NCI-H345 (cell line): Measurements from ENCODE around the gene ATP5MG.
"Not testable (repeated sequence)": the region's sequence is repeated elsewhere in the genome, so short reads cannot be mapped to it uniquely, and the experiment has no call there.

Source experiments
- DNase-seq: peaks from one replicate; lab custom pipeline; 2025; lab: John Stamatoyannopoulos, UW

ATP5MG gene, protein sequence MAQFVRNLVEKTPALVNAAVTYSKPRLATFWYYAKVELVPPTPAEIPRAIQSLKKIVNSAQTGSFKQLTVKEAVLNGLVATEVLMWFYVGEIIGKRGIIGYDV

DNA sequence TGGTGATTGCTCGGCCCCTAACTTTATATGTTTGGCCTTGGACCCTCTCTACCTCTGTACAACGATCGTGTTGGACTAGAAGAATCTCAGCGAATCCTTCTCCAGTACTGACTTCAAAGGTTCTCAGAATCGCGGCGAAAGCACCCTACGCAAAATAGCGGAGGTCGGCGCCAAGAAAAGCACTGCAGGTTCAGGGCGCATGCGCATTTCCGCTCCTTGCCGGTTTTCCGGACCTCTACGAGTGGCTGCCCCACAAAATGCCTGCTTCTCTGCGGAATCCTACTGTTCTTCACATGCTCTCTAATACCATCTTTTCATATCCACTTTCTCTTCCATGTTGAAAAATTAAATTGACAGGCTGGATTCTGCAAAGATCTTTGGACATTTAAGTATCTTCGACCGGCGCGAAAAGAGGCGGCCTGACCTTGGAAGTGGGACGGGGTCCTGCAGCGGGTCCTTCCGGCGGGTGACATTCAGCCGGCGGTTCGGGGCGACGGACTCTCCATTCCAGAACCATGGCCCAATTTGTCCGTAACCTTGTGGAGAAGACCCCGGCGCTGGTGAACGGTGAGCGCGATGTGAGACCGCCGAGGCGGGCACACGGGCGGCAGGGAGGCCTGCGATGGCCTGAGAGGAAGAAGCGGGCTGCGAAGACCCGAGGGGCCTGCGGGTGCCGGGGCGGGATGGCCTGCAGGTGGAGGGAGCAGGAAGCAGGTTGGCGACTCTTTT lies at the start of gene ATP5MG:
Gene ATP5MG (plus strand): TSS at position 456 of the 729 bp plus-strand sequence. CDS start 60 bp downstream, at position 516.
- peak; percentile 88 for DNase-seq

DNA sequence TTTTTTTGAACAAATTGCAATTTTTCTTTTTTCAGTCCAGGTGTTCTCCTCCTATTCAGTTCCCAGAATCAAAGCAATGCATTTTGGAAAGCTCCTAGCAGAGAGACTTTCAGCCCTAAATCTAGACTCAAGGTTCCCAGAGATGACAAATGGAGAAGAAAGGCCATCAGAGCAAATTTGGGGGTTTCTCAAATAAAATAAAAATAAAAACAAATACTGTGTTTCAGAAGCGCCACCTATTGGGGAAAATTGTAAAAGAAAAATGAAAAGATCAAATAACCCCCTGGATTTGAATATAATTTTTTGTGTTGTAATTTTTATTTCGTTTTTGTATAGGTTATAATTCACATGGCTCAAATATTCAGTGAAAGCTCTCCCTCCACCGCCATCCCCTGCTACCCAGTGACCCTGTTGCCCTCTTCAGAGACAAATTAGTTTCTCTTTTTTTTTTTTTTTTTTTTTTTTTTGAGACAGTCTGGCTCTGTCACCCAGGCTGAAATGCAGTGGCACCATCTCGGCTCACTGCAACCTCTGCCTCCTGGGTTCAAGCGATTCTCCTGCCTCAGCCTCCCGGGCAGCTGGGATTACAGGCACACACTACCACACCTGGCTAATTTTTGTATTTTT lies 48.2 kb upstream of the ATP5MG start:
- DNase-seq = peak; percentile 28

DNA sequence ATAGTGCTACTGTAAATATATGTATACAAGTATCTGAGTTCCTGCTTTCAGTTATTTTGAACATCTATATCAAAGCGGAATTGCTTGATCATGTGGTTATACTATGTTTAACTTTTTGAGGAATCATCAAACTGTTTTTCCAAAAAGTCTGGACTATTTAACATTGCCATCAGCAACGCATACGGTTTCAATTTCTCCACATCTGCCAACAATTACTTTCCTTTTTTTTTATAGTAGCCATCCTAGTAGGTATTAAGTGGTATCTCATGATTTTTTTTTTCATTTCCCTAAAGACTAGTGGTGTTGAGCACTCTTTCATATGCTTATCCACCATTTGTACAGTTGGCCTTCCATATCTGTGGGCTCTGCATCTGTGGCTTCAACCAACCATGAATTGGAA lies 43.3 kb upstream of the ATP5MG start:
- DNase-seq = peak; percentile 1

DNA sequence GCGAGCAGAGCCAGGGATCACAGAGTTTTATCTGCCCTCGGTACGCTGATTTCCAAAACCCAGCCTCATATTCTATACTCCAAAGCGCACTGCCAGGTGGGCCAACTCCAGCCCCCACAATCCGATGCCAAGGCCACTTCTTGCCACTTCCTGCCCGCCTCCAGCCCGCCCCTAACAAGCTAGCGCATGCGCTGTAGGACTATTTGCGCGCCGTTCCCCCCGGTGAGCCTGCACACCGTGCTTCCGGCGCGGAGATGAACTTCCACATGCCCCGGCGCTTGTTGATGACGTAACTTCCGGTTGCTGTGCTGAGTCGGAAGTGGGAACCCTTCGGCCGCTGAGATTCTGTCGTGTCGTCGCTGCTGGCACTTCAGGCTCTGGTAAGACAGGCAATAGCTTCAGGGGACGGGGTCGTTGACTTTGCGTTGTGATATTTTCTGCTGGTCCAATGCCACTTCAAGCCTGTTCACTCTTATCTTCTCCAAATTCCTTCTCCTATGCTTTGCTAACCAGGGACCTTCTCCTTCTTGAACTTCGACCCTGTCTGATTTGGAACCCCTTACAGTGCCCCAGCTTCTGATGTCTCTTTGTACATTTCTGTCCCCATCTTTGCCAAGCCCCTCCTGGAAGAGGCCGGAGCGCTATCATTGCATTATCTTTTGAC lies 42.0 kb upstream of the ATP5MG start, which contains the start of gene UBE4A:
Gene UBE4A (plus strand): TSS at position 306 of the 664 bp plus-strand sequence. CDS start 5,481 bp downstream, outside the sequence.
- peak; percentile 99 for DNase-seq

DNA sequence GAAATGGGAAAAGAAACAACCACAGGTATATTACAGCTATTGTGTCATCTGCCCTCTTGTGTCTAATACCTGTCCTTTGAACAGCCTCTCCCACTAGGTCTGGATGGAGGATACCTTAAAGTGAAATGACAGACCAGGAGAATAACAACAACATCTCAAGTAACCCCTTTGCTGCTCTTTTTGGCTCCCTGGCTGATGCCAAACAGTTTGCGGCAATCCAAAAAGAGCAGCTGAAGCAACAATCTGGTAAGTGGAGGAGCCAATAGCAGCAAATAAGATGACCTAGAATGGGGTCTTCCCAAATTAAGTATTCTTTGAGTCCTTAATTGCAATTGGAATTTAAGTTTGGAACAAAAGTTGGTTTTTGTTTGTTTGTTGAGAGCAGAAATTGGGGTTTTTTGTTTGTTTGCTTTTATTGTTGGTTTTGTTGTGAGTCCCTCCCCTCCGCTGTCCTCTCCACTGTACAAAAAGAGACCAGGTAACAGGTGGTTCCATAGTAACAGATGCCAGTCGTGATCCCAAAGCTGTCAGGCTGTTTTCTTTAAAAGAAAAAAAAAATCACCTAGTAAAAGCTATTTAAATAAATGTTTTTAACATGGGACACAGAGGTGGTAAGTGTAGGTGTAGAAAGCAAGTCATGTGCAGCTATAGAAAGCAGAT lies 36.3 kb upstream of the ATP5MG start:
- no peak for DNase-seq

DNA sequence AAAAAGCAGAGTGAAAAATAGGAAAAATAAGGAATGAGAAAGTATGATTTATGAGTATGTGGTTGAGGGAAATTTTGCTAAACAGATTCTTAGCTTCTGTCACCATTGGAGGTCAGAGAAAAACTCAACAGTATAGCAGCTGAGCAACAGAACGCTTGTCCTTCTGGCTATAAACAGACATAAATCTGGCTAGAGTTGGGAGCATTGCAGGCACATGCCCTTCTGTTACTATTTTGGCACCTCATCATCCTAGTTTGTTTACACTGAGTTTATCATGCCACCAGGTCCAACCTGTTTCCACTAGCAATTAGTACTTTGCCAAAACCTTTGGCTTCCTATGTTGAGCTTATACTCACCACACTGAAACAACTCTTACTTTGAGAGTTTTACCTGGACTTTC lies 35.1 kb upstream of the ATP5MG start:
- no peak for DNase-seq

DNA sequence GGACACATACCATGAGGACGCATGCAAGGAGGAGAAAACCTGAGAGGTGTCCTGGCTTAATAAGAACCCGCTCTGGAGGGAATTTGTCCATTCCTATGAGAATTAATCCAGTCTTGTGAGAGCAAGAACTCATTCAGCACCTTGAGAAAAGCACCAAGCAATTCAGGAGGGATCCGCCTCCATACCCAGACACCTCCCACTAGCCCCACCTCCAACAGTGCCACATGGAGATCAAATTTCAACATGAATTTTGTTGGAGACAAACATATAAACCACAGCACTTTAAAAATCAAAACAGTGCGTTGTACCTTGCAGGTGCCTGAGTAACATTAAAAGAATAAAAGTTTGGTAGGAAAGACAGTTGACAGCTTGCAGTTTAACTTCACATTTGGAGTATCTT lies 30.6 kb upstream of the ATP5MG start:
- DNase-seq = no peak

DNA sequence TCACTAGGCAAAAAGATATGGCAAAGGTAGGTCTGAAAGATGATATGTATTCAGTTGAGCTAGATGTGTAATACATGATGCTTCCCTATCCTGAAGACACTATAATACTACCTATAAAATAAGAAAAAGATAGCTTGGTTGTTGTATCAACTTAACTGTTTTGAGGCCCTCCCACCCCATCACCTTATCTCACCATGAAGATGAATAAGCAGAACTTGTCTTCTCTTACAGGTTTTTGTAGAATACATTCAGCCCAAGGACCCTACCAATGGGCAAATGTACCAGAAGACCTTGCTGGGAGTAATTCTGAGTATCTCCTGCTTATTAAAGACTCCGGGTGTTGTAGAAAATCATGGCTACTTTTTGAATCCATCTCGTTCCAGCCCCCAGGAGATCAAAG lies 28.1 kb upstream of the ATP5MG start:
- DNase-seq = no peak

DNA sequence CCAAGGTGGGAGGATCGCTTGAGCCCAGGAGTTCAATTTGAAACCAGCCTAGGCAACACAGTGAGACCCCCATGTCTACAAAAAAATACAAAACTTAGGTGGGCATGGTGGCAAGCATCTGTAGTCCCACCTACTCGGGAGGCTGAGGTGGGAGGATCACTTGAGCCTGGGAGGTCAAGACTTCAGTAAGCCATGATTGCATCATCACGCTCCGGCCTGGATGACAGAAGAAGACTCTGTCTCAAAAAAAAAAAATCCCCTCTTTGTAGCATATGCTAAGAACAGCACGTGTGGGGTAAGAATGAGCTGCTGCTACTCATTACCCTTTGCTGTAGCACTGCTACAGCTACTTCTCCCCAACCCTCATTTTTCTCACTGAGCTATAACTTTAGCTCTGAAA lies 27.5 kb upstream of the ATP5MG start:
- no peak for DNase-seq

DNA sequence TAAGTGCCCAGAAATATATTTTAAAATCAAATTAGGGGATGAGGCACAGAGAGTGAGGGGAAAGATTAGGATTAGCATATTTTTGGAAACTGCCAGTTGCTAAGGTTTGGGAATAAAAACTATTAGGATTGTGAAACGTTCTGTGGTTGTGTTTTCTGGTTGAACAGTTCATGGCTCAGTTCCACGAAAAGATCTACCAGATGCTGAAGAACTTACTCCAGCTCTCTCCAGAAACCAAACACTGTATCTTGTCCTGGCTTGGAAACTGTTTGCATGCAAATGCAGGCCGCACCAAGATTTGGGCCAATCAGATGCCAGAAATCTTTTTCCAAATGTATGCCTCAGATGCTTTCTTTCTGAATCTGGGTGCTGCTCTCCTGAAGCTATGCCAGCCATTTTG lies 26.7 kb upstream of the ATP5MG start:
- no peak for DNase-seq

DNA sequence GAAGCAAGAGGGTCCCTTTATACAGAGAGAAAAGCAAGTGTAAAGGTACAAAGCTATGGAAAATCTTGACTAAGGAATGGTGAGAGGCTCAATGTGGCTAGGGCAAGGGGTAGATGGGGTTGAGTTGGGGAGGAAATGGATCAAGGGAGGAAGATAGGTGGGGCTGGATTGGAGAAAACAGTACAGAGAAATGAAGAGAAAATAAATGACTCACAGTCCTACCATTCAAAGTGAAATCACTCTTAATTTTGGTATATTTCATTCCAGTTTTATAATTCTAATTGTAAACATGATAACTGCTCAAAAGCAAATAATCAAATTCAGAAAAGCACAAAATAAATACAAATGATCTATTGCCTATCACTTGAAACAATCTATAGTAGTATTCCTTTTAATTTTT lies 25.4 kb upstream of the ATP5MG start:
- no peak for DNase-seq

DNA sequence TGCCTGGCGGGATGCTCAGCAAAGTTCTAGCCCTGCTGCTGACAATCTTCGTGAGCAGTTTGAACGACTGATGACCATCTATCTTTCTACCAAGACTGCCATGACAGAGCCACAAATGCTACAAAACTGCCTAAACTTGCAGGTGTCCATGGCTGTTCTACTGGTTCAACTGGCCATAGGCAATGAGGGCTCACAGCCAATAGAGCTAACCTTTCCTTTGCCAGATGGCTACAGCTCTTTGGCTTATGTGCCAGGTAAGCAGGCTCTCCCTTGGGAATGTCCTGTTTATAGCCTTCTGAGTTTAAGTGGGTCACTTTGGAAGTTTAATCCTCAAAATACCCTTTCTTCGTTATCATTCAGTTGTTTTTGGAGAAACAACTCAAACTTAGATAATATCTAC lies 21.9 kb upstream of the ATP5MG start:
- DNase-seq = no peak

DNA sequence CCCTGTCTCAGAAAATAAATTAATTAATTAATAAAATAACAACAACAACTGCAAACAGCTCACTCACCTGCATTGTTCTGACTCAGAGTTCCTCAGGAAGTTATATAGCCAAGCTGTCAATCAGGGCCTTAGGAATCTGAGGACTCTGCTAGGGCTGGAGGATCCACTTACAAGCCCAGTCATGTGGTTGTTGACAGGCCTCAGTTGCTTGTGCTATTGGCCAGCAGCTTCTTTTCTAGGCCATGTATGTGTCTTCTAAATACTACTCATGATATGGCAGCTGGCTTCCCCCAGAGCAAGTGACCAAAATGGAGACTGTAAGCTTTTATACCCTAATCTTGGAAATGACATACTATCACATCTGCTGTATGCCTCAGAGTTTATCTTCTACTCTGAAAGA lies 20.8 kb upstream of the ATP5MG start:
- DNase-seq = no peak

DNA sequence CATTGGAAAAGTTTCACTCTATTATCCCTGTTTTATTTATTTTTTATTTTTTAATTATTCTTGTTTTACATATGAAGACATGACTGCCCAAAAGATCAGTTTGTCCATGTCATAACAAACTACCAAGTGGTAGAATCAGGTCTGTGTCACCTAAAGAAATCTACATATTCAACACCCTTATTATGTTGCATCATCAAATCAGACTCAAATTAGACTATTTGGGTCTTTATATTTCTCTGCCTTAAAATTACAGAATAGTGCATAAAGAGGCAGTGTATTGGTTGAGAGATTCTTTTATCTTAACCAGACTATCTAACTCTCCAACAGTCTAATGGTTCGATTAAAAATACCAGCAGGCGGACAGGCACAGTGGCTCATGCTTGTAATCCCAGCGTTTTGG lies 18.5 kb upstream of the ATP5MG start:
- no peak for DNase-seq

DNA sequence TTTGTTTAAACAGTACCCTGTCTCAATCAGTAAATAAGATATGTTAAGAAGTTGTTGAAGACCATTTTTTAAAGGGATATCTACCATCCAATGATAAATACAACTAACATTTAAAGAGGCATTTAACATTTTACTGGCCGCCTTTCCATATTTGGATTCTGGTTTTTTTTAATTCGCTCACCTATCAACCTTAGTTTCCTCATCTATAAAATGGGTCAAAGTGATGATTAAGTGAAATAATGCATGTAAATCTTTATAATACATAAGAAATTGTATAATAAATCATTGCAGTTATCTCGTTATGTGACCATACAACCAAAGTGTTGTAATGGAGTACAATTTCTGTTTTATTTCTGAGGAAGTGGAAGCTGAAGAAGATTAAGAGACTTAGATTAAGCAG lies 17.7 kb upstream of the ATP5MG start:
- no peak for DNase-seq

DNA sequence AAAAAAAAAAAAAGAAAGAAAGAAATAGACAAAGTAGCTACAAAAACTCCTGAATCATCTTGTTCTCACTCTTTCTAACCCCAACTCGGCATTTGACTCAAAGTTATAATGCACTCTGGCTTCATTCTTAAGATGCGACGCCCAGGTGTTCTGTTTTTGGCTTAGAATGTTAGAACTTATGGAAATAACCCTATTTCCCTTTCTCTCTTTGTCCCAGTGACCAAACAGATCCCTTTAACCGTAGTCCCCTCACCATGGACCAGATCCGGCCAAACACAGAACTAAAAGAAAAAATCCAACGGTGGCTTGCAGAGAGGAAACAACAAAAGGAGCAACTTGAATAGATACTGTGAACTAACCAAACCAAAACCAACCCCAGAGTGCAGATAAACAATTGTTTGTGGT lies 5.3 kb upstream of the ATP5MG start:
- DNase-seq = no peak

DNA sequence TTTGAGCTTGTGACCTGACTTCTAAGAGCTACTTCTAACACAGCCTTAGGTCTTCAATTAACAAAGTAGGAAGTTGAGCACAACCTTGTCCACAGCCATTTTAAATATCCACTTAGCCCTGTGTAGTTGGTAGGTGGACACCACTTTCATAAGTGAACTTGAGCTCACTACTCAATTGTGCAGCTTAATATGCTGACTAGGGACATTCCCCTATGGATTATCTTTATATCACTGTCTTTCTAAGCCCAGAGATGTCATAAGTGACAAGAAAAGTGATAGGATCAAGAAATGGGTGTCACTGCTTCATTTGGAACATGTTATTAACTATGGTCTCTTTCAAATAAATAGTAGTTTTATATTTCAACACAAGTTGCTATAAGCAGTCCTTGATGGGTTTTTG lies 4.0 kb upstream of the ATP5MG start:
- no peak for DNase-seq

DNA sequence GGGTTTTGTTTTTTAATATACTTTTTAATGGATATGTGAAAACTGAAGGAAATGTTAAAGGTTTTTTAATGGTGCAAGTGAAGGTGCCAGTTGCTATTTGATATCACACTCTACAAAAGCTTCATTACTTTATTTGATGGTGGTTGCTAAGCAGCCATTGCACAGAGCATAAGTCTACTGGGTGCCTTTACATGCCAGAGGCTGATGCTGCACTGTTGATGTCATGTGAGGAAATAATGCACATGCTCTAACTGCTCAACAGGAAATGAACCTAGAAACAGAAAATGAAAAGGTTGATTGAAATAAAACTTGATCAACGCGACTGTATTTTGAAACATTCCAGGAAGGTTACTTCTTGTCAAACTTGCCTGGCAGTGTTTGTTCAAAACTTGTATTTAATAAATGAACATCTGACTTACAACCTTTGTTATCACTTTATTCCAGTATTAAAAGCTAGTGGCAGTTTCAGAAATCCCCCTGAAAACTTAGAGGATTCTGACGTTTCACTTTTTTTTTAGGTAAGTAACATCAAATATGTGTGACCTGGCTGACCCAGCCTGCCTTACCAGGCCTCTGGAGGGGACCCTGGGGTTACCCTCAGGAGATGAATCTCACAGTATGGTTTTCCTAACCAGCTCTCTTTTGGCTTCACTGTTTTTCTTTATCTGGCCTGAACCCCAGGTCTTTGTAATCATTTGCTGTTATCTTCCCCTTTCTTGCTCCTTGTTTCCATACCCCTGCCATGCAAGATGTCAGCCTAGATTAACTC lies 2.4 kb upstream of the ATP5MG start:
- no peak for DNase-seq

DNA sequence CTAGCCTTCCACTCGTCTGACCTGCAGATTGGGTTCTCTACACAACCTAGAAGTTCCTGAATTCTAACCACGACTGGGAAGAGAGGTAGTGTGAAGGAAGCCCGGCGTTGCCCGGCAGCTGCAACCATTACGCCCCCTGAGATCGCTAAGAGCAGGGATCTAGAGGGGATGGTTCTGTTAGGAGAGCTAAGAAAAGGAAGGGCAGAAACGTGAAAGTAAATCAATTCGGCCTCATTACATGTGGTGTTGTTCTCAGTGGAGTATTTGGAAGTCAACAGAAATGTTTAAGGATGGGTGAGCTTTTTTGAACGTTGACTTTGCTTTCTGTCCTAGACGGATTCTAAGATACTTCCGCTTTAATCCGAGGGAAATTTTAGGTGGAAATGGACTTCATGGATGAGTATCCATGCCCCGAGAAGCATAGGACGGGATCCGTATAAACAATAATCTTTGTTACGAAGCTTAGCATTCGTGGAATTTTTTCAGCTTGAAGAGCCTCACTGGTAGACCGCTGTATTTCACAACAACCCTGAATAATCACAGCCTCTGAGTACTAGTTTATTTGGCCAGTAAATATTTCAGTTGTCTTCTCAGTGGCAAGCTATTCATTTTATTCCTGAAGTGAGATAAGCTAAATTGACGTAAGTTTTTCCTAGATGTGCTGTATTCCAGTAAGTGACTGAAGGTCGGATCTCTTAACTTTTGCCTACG lies 629 bp downstream of the ATP5MG start:
- DNase-seq = no peak

DNA sequence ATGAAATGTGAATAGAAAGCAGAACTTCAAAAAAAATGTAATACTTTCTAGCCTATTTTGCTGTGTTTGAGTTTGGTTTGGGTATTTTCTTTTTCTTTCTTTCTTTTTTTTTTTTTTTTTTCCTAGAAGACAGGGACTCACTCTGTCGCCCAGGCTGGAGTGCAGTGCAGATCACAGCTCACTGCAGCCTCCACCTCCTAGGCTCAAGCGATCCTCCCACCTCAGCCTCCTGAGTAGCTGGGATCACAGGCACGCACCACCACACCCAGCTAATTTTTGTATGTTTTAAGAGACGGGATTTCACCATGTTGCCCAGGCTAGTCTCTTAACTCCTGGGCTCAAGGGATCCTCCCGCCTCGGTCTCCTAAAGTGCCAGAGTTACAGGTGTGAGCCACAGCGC lies 1.2 kb downstream of the ATP5MG start:
- DNase-seq = not testable (repeated sequence)

DNA sequence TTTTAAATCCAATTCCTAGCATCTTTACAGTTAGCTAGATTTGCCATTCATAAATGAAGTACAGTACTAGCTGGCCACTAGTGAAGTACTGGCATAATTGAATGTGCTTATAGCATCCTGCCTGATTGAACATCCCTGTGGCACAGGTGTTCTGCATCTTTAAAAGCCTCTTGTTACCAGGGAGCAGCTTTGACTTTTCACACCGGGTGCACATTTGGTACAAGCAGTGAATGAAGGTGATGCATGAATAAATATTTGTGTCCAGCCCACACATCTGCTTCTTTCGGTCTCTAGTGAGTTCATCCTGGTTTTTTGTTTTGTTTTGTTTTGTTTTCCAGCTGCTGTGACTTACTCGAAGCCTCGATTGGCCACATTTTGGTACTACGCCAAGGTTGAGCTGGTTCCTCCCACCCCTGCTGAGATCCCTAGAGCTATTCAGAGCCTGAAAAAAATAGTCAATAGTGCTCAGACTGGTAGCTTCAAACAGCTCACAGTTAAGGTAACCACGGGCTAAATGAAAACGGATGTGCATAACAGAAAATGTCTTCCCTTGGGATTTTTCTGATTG lies 5.3 kb downstream of the ATP5MG start:
- peak; percentile 98 for DNase-seq
